CD4-positive, alpha-beta T cell treated with Interferon gamma for 1 hour (primary cell): ENCODE results near the gene NINJ2.
A peak's percentile ranks its signal among the peaks of the same experiment; 100 is the strongest.
"Not testable (repeated sequence)": the region's sequence is repeated elsewhere in the genome, so short reads cannot be mapped to it uniquely, and the experiment has no call there.

ENCODE experiments used
- DNase-seq: peaks from one replicate; pipeline ENCODE4 v3.0.0-alpha.2; 2020

Gene NINJ2

DNA sequence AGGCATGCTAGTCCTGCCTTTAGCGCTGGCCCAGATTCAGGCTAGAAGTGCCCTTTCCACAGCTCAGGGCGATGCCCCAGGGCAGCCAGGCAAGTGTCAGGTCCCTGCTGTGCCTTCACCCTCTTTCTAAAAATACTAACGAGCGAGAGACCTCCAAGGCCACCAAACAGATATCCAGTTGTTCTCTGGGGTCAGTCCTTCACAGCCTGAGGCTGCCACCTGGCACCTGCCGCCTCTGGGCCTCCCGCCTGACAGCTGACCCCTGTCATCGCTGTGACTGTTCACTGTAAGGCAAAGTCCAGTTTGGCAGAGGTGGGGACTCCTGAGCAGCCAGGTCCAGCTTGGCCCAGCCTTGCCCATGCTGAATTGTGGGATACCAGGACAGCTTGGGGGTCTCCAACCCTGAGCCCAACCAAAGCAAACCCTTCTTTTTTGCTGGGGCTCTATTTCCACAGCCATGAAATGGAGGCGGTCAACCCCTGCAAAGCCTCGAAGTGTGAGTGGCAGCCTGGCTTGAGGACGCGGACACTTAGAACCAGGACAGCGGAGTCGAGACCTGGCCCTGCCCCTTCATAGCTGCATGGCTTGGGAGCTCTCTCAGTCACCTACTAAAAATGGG, 79.9 kb downstream of the NINJ2 start:
- DNase-seq = no peak

DNA sequence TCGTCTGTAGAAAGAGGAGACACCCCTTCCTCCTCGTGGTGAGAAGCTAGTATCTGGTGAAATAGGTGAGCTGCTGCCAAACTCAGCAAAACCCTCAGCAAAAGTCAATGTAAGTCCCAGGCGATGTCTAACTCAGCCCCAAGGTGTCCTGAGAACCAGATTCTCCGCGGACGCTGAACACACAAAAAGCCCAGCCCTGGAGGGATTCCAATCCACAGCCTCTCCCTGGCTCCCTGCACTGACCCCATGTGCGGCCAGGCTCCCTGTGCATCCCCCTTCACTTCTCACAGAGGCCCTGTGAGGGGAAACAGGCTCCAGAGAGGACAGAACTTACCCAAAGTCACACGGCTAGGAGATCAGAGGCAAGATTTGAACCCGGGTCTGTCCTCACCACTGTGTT, 81.5 kb downstream of the NINJ2 start:
- DNase-seq = no peak

DNA sequence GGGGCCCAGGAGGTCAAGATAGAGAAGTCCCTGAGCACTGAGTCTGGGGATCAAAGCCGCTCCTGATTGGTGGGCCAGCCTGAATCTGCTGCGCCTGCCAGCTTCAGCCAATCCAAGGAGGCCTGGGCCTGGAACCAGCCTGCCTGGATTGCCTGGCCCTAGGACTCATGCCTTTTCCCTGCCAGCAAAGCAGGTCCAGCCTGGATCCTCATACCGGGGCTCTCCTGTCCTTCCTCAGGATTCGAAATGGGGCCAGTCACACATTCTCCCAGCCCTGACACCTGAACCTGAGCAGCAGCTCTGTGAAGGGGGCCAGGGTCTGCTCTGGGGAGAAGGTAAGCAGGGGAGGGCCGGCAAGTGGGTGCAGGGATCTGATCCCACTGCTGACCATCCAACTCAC, 81.9 kb downstream of the NINJ2 start:
- no peak for DNase-seq

DNA sequence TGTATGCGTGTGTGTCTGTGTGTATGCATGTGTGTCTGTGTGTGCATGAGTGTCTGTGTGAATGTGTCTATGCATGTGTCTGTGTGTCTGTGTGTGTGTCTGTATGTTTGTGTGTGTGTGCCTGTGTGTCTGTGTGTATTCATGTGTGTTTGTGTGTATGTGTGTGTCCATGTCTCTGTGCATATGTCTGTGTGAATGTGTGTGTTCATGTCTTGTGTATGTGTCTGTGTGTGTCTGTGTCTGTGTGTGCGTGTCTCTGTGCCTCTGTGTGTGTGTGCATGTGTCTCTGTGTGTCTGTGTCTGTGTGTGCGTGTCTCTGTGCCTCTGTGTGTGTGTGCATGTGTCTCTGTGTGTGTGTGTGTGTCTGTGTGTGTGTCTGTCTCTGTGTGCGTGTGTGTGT, 82.4 kb downstream of the NINJ2 start:
- no peak for DNase-seq

DNA sequence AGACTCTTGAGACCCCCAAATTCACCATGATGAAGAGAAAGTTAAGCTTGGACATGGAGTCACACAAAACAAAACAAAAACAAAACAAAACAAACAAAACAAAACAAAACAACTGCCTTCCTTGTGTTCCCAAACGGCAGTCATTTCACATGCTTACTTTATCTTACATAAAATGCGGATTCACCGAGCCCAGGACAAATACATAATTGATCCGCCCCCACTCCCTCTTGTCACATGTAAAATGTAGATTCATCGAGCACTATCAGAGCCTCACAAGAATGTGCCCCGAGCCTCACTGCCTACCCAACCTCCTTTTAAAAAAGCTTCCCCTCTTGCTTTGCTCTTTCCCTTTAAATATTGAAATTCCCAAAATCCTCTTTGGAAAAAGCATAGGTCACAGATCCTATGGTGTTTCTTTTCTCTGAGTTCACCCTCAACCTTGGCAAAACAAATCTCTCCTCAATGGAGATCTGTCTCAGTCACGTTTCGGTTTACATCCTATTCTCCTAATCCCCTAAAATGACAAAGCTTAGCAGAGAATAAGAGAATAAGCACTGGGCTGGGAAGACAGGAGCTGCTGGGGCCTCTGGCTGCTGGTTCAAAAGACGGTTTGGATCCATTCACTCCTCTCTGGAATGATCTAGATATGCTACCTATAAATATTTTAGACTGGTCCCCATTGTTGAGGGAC, 83.7 kb downstream of the NINJ2 start:
- DNase-seq = no peak

DNA sequence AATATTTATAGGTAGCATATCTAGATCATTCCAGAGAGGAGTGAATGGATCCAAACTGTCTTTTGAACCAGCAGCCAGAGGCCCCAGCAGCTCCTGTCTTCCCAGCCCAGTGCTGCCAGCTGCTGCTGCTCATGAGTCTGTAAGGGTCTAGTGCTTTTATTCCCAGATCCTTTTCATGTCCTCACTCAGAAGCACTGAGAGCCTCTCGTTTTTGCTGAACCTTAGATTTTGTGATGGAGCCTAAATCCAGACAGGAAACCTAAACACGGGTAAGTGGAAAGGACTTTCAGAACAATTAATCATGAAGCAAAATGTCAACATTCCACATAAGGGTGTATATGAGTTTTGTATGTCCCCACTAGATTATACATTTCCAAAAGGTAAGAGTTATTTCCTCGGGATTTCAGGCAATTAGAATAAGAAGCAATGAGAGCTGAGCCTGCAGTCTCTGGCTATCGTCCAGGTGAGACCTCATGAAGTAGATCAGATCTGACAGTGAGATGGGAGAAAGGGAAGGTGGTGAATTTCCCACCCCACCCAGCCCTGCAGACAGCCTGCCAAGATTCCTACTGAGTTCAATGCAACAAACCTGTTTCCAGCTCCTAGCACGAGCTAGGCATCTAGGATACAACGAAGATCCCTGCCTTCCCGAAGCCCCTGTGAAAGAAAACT, 84.4 kb downstream of the NINJ2 start:
- DNase-seq = no peak

DNA sequence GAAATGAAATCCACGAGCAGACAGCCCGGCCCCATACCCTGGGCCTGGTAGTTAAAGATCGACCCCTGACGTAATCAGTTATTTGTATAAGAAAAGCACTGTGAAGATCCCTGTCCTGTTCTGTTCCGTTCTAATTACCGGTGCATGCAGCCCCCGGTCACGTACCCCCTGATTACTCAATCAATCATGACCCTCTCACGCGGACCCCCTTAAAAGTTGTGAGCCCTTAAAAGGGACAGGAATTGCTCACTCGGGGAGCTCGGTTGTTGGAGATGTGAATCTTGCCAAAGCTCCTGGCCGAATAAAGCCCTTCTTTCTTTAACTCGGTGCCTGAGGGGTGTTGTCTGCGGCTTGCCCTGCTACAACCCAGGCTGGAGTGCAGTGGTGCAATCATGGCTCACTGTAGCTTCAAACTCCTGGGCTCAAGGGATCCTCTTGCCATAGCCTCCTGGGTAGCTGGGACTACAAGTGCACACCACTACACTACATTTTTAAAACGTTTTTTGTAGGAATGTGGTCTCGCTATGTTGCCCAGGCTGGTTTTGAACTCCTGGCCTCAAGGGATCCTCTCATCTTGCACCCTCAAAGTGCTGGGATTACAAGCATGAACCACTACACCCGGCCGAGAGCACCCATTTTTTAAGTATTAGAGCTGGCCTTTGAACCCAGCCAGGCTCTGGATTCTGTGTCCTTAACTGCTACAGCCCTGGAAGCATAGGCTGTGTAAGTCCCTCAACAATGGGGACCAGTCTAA, 85.1 kb downstream of the NINJ2 start:
- not testable (repeated sequence) for DNase-seq

DNA sequence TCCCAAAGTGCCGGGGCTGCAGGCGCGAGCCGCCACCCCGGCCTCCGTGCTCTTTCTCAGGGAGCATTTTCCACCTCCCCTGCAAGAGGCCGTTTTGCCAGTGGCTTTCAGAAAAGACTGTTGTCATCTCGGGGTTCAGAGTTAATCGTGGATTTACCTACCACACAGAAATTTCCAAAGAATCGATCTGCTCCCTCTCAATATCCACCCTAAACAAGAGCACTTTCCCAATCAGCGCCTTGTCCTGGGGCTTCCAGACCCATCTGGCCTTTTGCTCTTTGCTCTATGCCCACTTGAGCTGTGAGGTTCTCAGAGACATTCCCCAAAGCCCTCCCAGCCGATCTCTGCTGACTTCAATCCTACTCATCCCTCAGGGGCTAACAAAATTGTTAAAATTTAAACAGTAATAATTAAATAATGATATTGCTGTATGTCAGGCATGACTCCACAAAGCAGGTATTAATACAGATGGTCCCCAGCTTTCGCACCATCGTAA, 86.6 kb downstream of the NINJ2 start:
- no peak for DNase-seq

DNA sequence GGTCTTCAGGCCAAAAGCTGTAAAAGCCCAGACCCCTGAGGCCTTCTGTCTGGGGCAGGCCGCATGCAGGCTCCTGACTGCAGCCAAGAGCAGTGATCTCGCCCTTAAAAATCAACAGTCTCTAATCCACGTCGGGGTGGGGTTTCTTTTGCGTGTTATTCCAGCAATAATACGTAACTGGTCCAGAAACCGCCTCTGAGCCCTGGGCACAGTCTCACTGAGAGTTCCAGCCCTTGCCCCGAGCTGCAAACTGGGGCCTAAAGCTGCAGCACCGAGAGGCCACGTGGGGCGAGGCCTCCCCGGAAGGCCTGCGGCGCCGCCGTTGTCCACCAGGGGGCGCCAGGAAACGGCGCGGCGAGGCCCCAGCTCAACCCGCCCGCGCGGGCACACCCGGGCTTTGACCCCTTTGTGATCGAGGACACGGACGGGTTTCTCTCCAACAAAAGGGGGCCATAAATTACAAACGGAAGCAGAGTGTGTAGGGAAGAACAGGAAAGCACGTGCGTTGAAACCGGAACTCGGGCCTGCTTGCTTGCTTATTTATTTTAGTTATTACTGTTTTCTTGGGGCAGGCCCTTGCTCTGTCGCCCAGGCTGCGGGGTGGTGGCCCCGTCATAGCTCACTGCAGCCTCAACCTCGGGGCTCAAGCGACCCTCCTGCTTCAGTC, 87.2 kb downstream of the NINJ2 start:
- DNase-seq = peak; percentile 77

DNA sequence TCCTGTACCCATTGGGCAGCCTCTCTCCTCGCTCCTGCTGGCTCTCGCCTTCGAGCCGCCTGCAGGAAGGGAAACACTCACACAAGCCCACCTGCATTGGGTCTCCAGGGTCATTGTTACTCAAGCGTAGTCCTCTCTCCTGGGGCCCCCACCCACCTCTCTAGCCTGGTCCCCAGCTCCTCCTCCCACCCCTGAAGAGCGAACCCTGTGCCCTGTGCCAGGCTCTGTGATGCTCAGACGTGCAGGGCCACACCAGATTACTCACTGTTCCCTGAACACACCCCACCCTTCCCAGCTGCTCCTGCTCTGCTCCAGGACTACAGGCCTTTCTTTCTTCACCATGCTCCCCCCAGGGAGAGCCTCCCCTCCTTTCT, 88.1 kb downstream of the NINJ2 start:
- no peak for DNase-seq

DNA sequence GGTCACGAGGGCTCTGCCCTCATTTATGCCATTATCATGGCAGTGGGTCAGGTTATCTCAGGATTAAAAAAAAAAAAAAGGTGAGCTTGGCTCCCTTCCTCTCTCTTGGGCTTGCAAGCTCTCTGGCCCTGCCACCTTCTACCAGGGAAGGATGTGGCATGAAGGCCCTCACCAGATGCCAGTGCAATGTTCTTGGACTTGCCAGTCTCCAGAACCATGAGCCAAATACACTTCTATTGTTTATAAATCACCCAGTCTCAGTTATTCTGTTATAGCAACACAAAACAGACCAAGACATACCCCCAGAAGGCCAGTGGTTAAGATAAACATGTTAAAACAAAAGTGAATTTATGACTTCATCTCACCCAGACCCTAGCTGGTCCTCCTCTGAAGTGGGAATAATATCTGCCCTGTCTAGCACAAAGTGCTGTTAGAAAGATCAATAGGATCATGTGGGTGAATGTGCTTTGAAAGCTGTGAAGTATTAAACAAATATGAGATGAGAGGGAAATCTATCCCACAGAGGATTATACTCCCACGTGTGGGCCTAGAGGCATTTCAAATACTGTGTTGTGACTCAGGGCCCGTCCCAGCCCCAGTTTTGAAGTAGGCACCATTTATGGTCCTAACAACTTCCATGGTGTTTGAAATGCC, 88.6 kb downstream of the NINJ2 start:
- DNase-seq = no peak

DNA sequence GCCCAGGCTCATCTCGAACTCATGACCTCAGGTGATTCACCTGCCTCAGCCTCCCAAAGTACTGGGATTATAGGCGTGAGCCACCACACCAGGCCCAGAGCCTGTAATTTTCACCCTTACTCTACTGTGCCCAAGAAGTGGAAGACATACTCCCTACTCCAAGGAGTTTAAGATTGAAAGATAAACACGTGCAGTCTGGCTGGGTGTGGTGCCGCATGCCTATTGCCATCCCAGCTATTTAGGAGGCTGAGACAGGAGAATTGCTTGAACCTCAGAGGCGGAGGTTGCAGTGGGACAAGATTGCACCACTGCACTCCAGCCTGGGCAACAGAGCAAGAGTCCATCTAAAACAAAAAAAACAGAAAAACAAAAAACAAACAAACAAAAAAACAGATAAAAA, 90.0 kb downstream of the NINJ2 start:
- DNase-seq = no peak

DNA sequence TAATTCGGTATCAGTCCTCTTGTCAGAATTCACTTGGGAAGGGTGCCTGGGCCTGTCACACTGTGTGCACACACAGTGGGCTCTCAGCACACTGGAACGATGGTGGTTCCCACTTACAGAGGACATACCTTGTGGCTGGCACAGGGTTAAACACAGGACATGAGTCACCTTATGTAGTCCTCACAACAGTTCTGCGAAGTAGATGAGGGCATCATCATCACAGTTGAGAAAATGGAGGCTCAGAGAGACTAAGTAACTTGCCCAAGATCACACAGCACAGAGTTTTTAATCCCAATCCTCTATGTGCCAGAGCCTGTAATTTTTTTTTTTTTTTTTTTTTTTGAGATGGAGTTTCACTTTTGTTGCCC, 90.7 kb downstream of the NINJ2 start:
- no peak for DNase-seq

DNA sequence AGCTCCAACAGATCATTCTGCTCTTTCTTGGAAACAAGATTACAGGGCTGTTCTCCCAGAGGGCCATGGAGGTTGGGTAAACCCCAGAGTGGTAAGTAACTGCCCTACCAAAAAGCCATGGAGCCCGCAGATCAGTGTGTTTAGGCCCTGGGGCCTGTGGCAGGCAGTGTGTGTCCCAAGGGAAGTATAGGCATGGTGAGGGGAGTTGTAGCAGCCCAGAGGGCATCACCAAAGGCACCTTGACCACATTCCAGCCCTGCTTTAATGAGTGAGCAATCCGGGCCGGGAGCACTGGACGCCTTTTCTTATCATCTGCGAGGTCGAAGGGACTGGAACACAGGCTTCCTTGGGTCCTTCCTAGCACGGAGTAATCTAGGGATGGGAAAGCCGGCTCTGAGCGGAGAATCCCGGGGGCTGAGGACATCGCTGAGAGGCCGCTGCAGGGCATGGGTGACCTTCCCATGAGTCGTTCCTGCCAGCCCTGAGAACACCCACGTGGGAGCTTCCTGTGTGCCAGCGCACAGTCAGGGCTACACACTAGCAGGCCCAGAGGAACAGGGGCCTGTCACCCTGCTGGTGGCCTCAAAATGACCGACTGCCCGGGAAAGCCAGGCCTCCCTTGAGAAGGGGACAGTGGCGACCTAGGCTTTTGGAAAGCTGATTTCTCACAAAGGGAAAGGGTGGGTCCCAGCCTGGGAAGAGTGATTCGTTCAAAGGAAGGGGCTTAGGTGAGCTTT, 91.3 kb downstream of the NINJ2 start:
- no peak for DNase-seq

DNA sequence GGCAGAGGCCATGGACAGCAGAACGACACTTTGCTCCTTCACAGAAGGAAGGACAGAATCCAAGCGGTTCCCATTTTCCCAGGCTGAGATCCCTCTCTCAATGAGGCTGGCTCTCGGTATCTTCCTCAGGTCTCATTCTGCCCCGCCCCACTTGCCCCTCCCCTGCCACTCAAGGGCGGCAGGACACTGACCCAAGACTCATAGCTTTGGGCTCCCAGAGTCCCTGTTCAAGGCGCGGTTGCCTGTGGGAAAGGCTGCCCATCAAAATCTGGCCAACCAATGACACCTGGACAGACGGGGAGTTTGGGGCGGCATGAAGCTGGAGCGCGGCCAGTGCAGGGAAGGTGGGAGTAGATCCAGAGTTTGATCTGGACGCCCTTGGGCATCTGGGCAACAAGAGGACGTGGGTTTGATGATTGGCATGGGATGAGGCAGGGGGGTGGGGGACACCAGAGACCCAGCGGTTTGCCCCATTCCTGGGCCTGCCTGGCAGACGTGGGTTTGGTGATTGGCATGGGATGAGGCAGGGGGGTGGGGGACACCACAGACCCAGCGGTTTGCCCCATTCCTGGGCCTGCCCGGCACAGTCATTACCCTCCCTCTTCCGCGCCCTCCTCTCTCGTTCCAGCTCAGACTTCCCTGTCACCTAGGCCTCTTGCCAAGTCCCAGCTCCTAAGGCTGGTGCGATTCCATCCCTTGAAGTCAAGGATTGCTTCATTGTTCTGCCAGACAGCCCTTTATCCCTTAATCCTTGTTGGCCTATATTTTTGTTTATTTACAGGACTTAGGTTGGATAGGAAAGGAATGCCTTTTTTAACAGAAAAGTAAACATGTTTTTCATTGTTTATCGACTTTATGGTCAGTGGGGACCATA, 92.1 kb downstream of the NINJ2 start:
- no peak for DNase-seq

DNA sequence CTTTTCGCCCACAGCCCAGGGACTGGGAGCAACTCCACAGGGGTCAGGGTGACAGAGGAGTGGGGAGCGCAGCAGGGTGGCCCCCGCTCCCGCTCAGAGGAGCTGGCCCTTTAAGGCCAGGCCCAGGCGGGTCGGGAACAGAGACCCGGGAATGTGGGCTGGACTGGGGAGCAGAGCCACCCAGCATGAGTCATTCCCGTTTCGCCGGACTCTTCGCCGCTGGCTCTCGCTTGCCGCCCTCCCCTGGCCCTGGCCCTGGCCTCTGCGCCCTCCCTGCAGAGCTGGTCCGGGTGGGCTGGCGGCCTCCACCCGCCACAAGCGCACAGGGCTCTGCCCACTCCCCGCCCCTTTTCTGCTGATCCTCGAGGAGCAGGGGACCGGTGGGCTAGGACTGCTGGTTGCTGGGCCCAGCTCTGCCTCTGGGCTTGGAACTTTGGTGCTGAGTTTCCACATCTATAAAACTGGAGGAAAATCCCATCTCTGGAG, 92.8 kb downstream of the NINJ2 start:
- DNase-seq = no peak

DNA sequence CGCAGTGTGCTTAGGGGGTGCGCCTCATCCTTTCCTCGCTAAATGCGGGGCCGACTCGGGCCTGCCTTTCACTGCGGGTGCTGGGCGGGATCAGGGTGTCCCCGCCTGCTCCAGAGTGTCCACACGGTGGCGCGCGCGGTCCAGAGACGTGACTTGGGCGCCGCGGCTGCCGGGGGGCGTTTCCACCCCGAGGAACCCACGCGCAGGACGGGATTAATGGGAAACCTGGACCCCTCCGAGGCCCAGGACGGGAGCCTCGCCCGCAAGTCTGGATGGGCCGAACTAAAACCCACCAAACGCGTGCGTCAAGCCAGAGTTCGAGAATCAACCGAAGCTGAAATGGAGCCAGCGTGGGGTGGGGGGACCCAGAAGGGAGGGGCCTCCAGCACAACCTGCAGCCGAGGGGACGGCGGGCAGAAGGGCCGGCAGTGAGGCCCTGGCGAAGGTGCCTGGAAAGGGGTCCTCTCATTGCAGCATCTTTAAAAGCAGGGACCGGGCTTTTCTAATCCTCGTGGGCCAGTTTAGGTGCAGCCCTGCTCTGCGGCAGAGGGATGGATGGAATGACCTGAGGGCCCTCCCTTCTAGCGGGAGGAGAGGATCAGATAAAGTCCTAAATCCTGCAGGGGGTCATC, 93.3 kb downstream of the NINJ2 start:
- peak; percentile 78 for DNase-seq

DNA sequence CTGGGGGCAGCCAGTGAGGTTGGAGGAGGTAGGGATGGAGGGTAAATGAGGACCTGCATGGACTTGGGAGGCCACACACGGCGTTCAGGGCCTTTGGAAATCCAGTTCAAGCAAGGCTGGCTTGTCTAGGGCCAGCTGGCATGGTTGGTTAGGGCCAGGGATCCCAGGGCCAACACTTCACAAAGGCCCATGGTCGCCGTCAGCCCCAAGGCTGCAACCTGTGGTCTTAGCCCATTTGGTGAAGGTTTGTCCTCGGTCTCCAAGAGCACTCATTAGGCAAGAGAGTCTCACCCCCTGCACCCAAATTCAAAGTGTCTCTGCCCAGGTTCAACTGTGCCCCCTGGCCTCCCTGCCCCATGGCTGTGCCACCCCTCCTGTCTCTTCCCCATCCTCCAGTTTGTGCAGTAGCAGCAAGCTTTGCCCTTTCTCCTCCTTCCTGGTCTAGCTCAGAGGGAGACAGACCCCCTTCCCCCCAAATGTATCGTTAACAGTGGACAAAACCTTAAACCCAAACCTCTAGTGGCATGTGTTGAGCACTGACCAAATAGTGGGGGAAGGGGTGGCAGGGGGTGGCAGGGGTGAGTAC, 94.1 kb downstream of the NINJ2 start:
- no peak for DNase-seq

DNA sequence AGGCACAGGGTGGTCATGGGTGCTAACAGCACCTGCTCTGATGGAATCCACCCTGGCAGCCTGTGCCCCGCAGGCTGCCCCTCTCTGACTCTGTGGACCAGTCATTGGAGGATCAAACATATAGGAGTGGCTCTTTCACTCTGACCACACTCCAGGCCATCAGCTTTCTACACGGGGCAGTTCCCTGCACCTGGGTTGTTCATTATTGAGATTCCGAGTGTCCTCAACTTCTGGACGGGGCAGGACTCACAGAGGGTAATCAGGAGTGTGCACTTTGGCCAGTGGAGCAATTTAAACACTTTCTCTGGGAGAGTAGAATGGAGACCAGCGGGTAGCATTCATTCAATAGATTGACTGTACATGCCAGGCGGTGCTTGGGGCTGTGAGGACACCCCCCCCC, 94.8 kb downstream of the NINJ2 start:
- no peak for DNase-seq
